ENCODE results near the gene GNE.
"Not testable (repeated sequence)": the region's sequence is repeated elsewhere in the genome, so short reads cannot be mapped to it uniquely, and the experiment has no call there.

GNE gene

GRCh38 chr9:36258208-36258995 lies at the start of gene GNE:
GNE (minus strand) TSS chr9:36258448; CDS start chr9:36249355, 9,093 bp downstream.
- in situ Hi-C loops (cut with HindIII; ENCODE audit: low sequenced_read_pairs): no loop called here

- in situ Hi-C loops (cut with HindIII; ENCODE audit: low sequenced_read_pairs): no loop called here
These were observed 48.4 kb upstream of the GNE start for GRCh38 chr9:36306471-36307306.

- in situ Hi-C loops (cut with HindIII; ENCODE audit: low sequenced_read_pairs): not testable (repeated sequence)
These were observed 46.1 kb upstream of the GNE start for GRCh38 chr9:36304366-36304765.

GRCh38 chr9:36301227-36301626 lies 43.0 kb upstream of the GNE start:
- in situ Hi-C loops (cut with HindIII; ENCODE audit: low sequenced_read_pairs): no loop called here

- in situ Hi-C loops (cut with HindIII; ENCODE audit: low sequenced_read_pairs): no loop called here
These were observed 40.3 kb upstream of the GNE start for GRCh38 chr9:36298566-36298965.

- in situ Hi-C loops (cut with HindIII; ENCODE audit: low sequenced_read_pairs): no loop called here
These were observed 39.5 kb upstream of the GNE start for GRCh38 chr9:36297798-36298197.

- in situ Hi-C loops (cut with HindIII; ENCODE audit: low sequenced_read_pairs): not testable (repeated sequence)
These were observed 36.7 kb upstream of the GNE start for GRCh38 chr9:36294996-36295395.

GRCh38 chr9:36293918-36294317 lies 35.7 kb upstream of the GNE start:
- in situ Hi-C loops (cut with HindIII; ENCODE audit: low sequenced_read_pairs): no loop called here

GRCh38 chr9:36293171-36293570 lies 34.9 kb upstream of the GNE start:
- in situ Hi-C loops (cut with HindIII; ENCODE audit: low sequenced_read_pairs): no loop called here

GRCh38 chr9:36292641-36293040 lies 34.4 kb upstream of the GNE start:
- in situ Hi-C loops (cut with HindIII; ENCODE audit: low sequenced_read_pairs): no loop called here

GRCh38 chr9:36290996-36291395 lies 32.7 kb upstream of the GNE start:
- in situ Hi-C loops (cut with HindIII; ENCODE audit: low sequenced_read_pairs): no loop called here

- in situ Hi-C loops (cut with HindIII; ENCODE audit: low sequenced_read_pairs): no loop called here
These were observed 31.7 kb upstream of the GNE start for GRCh38 chr9:36289836-36290435.

GRCh38 chr9:36288070-36288469 lies 29.8 kb upstream of the GNE start:
- in situ Hi-C loops (cut with HindIII; ENCODE audit: low sequenced_read_pairs): no loop called here

GRCh38 chr9:36286388-36286787 lies 28.1 kb upstream of the GNE start:
- in situ Hi-C loops (cut with HindIII; ENCODE audit: low sequenced_read_pairs): no loop called here

GRCh38 chr9:36284226-36284625 lies 26.0 kb upstream of the GNE start:
- in situ Hi-C loops (cut with HindIII; ENCODE audit: low sequenced_read_pairs): no loop called here

- in situ Hi-C loops (cut with HindIII; ENCODE audit: low sequenced_read_pairs): no loop called here
These were observed 24.0 kb upstream of the GNE start for GRCh38 chr9:36282275-36282674.

- in situ Hi-C loops (cut with HindIII; ENCODE audit: low sequenced_read_pairs): no loop called here
These were observed 22.7 kb upstream of the GNE start for GRCh38 chr9:36280989-36281388.

- in situ Hi-C loops (cut with HindIII; ENCODE audit: low sequenced_read_pairs): no loop called here
These were observed 20.0 kb upstream of the GNE start for GRCh38 chr9:36278243-36278642.

- in situ Hi-C loops (cut with HindIII; ENCODE audit: low sequenced_read_pairs): no loop called here
These were observed 18.5 kb upstream of the GNE start for GRCh38 chr9:36276781-36277181.

- in situ Hi-C loops (cut with HindIII; ENCODE audit: low sequenced_read_pairs): no loop called here
These were observed 18.0 kb upstream of the GNE start for GRCh38 chr9:36276254-36276653.

- in situ Hi-C loops (cut with HindIII; ENCODE audit: low sequenced_read_pairs): no loop called here
These were observed 16.8 kb upstream of the GNE start for GRCh38 chr9:36275060-36275459.

- in situ Hi-C loops (cut with HindIII; ENCODE audit: low sequenced_read_pairs): not testable (repeated sequence)
These were observed 15.1 kb upstream of the GNE start for GRCh38 chr9:36273354-36273753.

All from DLD1 (cell line).